GM23338 (cell line): Measurements from ENCODE around the gene NIPBL. TPM values are rescaled to one million over a fixed set of nuclear protein-coding genes. Genes with fewer than 3 reads are reported as not detected.

Experiments
- ATAC-seq: fragments of 200-7000 bp; cut with Tn5 transposase; 3 replicates; pipeline ENCODE4 v1.9.1; 2020
- DNase-seq: peaks from one replicate; pipeline ENCODE4 v3.0.0-alpha.2; 2015; ENCODE audit warnings: low spot score
- H2AFZ ChIP-seq: fragments of 200-600 bp; sonication (generic); 2 replicates; pipeline ENCODE4 v1.8.0; 2016; ENCODE audit warnings: antibody characterized with exemption, mild to moderate bottlenecking, moderate library complexity
- H3F3A ChIP-seq: fragments of 200-600 bp; sonication (generic); replicated peaks from 2 replicates; pipeline ENCODE4 v1.8.0; 2017; ENCODE audit warnings: antibody characterized with exemption, mixed run types, low read depth
- H3K27ac ChIP-seq: fragments of 200-600 bp; sonication (generic); 2 replicates; pipeline ENCODE4 v1.6.1; 2016; ENCODE audit warnings: low read depth
- H3K27me3 ChIP-seq: fragments of 200-600 bp; sonication (generic); 2 replicates; pipeline ENCODE4 v1.8.0; 2016; ENCODE audit warnings: mild to moderate bottlenecking, mixed run types, moderate library complexity; ENCODE audit not compliant: insufficient read depth
- H3K36me3 ChIP-seq: fragments of 200-600 bp; sonication (generic); 2 replicates; pipeline ENCODE4 v1.8.0; 2016; ENCODE audit warnings: mild to moderate bottlenecking; ENCODE audit not compliant: insufficient read depth
- H3K4me1 ChIP-seq: fragments of 200-600 bp; sonication (generic); 2 replicates; pipeline ENCODE4 v1.8.0; 2016; ENCODE audit warnings: mild to moderate bottlenecking, moderate library complexity; ENCODE audit not compliant: insufficient read depth
- H3K4me2 ChIP-seq: fragments of 200-600 bp; sonication (generic); 2 replicates; pipeline ENCODE4 v1.7.1; 2017; ENCODE audit warnings: mixed run types
- H3K4me3 ChIP-seq: fragments of 200-600 bp; sonication (generic); 2 replicates; pipeline ENCODE4 v1.6.1; 2016; ENCODE audit warnings: mixed run types
- H3K79me2 ChIP-seq: fragments of 200-600 bp; sonication (generic); replicated peaks from 2 replicates; pipeline ENCODE4 v1.8.0; 2017; ENCODE audit warnings: mild to moderate bottlenecking; ENCODE audit not compliant: insufficient read depth
- H3K9me2 ChIP-seq: fragments of 200-600 bp; sonication (generic); 2 replicates; pipeline ENCODE4 v1.8.0; 2017; ENCODE audit not compliant: insufficient read depth
- H4K20me1 ChIP-seq: fragments of 200-600 bp; sonication (generic); replicated peaks from 2 replicates; pipeline ENCODE4 v1.8.0; 2017; ENCODE audit warnings: mild to moderate bottlenecking; ENCODE audit not compliant: insufficient read depth
- H3K27ac Mint-ChIP-seq: 2 replicates; pipeline ENCODE4 v1.8.0; 2020; ENCODE audit warnings: inconsistent platforms, mild to moderate bottlenecking, moderate library complexity, mixed read lengths
- H3K27me3 Mint-ChIP-seq: 3 replicates; pipeline ENCODE4 v1.8.0; 2022; ENCODE audit warnings: low read depth, mild to moderate bottlenecking, moderate library complexity, mixed read lengths, inconsistent platforms; ENCODE audit not compliant: insufficient read depth, poor library complexity
- H3K36me3 Mint-ChIP-seq: 3 replicates; pipeline ENCODE4 v1.8.0; 2021; ENCODE audit warnings: low read depth, mild to moderate bottlenecking, inconsistent platforms, moderate library complexity, mixed read lengths
- H3K4me1 Mint-ChIP-seq: 3 replicates; pipeline ENCODE4 v1.8.0; 2020; ENCODE audit warnings: mild to moderate bottlenecking, inconsistent platforms, mixed read lengths
- H3K4me3 Mint-ChIP-seq: 3 replicates; pipeline ENCODE4 v1.8.0; 2021; ENCODE audit warnings: moderate library complexity, mild to moderate bottlenecking, inconsistent platforms, mixed read lengths
- H3K9me3 Mint-ChIP-seq: 3 replicates; pipeline ENCODE4 v1.8.0; 2020; ENCODE audit warnings: moderate library complexity, mild to moderate bottlenecking, inconsistent platforms, mixed read lengths
- CTCF ChIP-seq, 2 experiments: fragments of 200-600 bp in 1 of 2; sonication (generic) in 1 of 2; conservative IDR thresholded peaks; 2 replicates each; pipeline versions ENCODE4 v1.5.1 to v1.6.1; 2016 to 2017; ENCODE audit warnings: antibody characterized with exemption in 2 of 2, low read depth in 2 of 2, mild to moderate bottlenecking in 2 of 2, moderate library complexity in 1 of 2
- ETS1 ChIP-seq: IDR thresholded peaks from 2 replicates; pipeline ENCODE4 v1.6.1; 2016; ENCODE audit warnings: antibody characterized with exemption
- REST ChIP-seq: IDR thresholded peaks from one replicate; pipeline ENCODE4 v1.6.1; 2018; ENCODE audit warnings: antibody characterized with exemption; ENCODE audit not compliant: unreplicated experiment
- STAT1 ChIP-seq: IDR thresholded peaks from one replicate; pipeline ENCODE4 v1.6.1; 2016; ENCODE audit warnings: antibody characterized with exemption; ENCODE audit not compliant: unreplicated experiment
- ZNF114 ChIP-seq: fragments of 250-450 bp; sonication (Bioruptor Pico); IDR thresholded peaks from 2 replicates; pipeline ENCODE4 v1.5.0; 2020; ENCODE audit warnings: mild to moderate bottlenecking, moderate library complexity
- ZNF331 ChIP-seq: fragments of 250-450 bp; sonication (Bioruptor Pico); IDR thresholded peaks from 2 replicates; pipeline ENCODE4 v1.5.0; 2020; ENCODE audit warnings: low read depth, mild to moderate bottlenecking, moderate library complexity
- polyA plus RNA-seq: library from polyadenylated mRNA; unstranded; fragments of >200 nt; fragmentation: Nextera tagmentation; extraction: Ambion mirVana; gene quantifications from 2 replicates; pipeline ENCODE4 v1.2.1, GENCODE V29; 2016
- total RNA-seq: library from RNA; depleted of rRNA; stranded (reverse); fragments of >200 nt; shearing (Covaris generic); gene quantifications from 2 replicates; pipeline ENCODE4 v1.2.3, GENCODE V29; 2014

The NIPBL gene
- total and polyA plus RNA-seq, 2 experiments from 2014 or later = 44.2 to 51.4 TPM

- DNase-seq (no peak), ATAC-seq (no peak)
- Mint-ChIP-seq H3K9me3 (no peaks in the 10 kb centered on the region), H3K4me1 (peaks cover 9% of the 10 kb centered on the region; the same call in 2 of the 3 replicates), H3K4me3 (no peak overlapping the region), H3K27ac (no peak overlapping the region), H3K27me3 (no peaks in the 10 kb centered on the region), H3K36me3 (no peaks in the 10 kb centered on the region)
- Histone ChIP-seq H3K79me2 (peaks cover 100% of the 10 kb centered on the region), H3K9me2 (no peaks in the 10 kb centered on the region), H3K4me2 (no peak overlapping the region), H3K27ac (no peak overlapping the region), H3F3A (no peaks in the 10 kb centered on the region), H3K4me1 (peaks cover 9% of the 10 kb centered on the region), H4K20me1 (peaks cover 65% of the 10 kb centered on the region), H2AFZ (no peak overlapping the region), H3K4me3 (no peak overlapping the region), H3K36me3 (no peaks in the 10 kb centered on the region), H3K27me3 (no peaks in the 10 kb centered on the region)
- no peak for TF ChIP-seq REST
- TF ChIP-seq STAT1 = no peak
These were observed 32.1 kb downstream of the NIPBL start for GRCh38 chr5:36908544-36909260.

GRCh38 chr5:36915653-36916052, 39.1 kb downstream of the NIPBL start:
- ATAC-seq (no peak), DNase-seq (no peak)
- Mint-ChIP-seq H3K9me3 (peaks cover 10% of the 10 kb centered on the region; the same call in 2 of the 3 replicates), H3K4me1 (peaks cover 11% of the 10 kb centered on the region; the same call in 2 of the 3 replicates), H3K36me3 (peaks cover 9% of the 10 kb centered on the region; the same call in 2 of the 3 replicates), H3K27me3 (peaks cover 9% of the 10 kb centered on the region), H3K4me3 (no peak overlapping the region), H3K27ac (no peak overlapping the region)
- Histone ChIP-seq H3F3A (no peaks in the 10 kb centered on the region), H3K36me3 (no peaks in the 10 kb centered on the region), H3K27ac (no peak overlapping the region), H2AFZ (no peak overlapping the region), H3K9me2 (no peaks in the 10 kb centered on the region), H3K4me1 (0 out of 2 replicates have a peak, but pooled peaks cover 7% of the 10 kb centered on the region), H4K20me1 (peaks cover 29% of the 10 kb centered on the region), H3K4me3 (no peak overlapping the region), H3K27me3 (no peaks in the 10 kb centered on the region), H3K4me2 (no peak overlapping the region), H3K79me2 (peaks cover 100% of the 10 kb centered on the region)
- TF ChIP-seq CTCF (conservative IDR thresholded peaks at IDR 0.05; ENCODE audit: low read depth in 2 of 2) (no peak), ETS1 (no peak), REST (no peak), ZNF114 (CRISPR knock-in tag) (no peak), ZNF331 (CRISPR knock-in tag) (no peak)
